ENCODE measurements around the gene CDHR5. TPM values are rescaled to one million over a fixed set of nuclear protein-coding genes. Genes with fewer than 3 reads are reported as not detected.
A peak's percentile ranks its signal among the peaks of the same experiment; 100 is the strongest.

The CDHR5 gene
- total and polyA plus RNA-seq, 2 donors from 2014 or later = 7.0 to 45.6 TPM

DNA sequence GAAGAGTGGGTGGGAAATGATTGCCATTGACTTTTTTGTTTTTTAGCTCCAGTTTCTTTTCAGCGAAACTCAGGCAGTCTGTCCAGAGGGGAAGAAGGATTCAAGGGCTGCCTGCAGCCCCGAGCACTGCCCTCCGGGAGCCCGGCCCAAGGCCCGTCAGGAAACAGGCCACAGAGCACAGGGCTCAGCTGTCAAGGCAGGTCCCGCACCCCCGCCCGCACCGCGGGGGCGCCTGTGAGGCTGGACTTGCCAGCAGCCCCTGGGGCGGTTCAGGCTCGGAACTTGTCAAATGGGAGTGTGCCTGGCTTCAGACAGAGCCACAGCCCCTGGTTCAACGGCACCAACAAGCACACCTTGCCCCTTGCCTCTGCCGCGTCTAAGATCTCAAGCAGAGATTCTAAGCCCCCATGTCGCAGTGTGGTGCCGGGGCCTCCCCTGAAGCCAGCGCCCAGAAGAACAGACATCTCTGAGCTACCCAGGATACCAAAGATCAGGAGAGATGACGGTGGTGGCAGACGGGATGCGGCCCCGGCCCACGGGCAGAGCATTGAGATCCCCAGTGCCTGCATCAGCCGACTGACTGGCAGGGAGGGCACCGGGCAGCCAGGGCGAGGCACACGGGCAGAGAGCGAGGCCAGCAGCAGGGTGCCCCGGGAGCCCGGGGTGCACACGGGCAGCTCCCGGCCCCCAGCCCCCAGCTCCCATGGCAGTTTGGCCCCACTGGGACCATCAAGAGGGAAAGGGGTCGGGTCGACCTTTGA, 17.6 kb downstream of the CDHR5 start:
- Histone ChIP-seq H3K9me3 (ENCODE audit: control insufficient read depth in 2 of 3, insufficient read depth in 1 of 3, low read length in 3 of 3) (no peaks in the 10 kb centered on the region), H3K4me3 (ENCODE audit: low read length in 3 of 3) (no peak overlapping the region), H3K9ac (ENCODE audit: low read length in 3 of 3) (no peak overlapping the region), H3K36me3 (ENCODE audit: control insufficient read depth in 2 of 3, insufficient read depth in 3 of 3, low read length in 3 of 3) (peaks cover 2 to 59% (median 27%) of the 10 kb centered on the region in 3 donors), H3K4me1 (ENCODE audit: control insufficient read depth in 2 of 3, insufficient read depth in 2 of 3, low read depth in 1 of 3, low read length in 3 of 3) (peaks cover 0 to 4% (median 0%) of the 10 kb centered on the region in 3 donors), H3K27ac (ENCODE audit: low read depth in 2 of 2, low read length in 2 of 2) (no peak overlapping the region), H3K27me3 (ENCODE audit: control insufficient read depth, insufficient read depth, low read length) (no peaks in the 10 kb centered on the region)
- intact Hi-C loops (cut with DNase I) = no loop called here
- DNase-seq = no peak
- FAIRE-seq = no peak
- TF ChIP-seq, protein P1, sequence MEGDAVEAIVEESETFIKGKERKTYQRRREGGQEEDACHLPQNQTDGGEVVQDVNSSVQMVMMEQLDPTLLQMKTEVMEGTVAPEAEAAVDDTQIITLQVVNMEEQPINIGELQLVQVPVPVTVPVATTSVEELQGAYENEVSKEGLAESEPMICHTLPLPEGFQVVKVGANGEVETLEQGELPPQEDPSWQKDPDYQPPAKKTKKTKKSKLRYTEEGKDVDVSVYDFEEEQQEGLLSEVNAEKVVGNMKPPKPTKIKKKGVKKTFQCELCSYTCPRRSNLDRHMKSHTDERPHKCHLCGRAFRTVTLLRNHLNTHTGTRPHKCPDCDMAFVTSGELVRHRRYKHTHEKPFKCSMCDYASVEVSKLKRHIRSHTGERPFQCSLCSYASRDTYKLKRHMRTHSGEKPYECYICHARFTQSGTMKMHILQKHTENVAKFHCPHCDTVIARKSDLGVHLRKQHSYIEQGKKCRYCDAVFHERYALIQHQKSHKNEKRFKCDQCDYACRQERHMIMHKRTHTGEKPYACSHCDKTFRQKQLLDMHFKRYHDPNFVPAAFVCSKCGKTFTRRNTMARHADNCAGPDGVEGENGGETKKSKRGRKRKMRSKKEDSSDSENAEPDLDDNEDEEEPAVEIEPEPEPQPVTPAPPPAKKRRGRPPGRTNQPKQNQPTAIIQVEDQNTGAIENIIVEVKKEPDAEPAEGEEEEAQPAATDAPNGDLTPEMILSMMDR (IDR thresholded peaks at IDR 0.05; ENCODE audit: borderline replicate concordance, extremely low read depth, insufficient read depth) = no peak

DNA sequence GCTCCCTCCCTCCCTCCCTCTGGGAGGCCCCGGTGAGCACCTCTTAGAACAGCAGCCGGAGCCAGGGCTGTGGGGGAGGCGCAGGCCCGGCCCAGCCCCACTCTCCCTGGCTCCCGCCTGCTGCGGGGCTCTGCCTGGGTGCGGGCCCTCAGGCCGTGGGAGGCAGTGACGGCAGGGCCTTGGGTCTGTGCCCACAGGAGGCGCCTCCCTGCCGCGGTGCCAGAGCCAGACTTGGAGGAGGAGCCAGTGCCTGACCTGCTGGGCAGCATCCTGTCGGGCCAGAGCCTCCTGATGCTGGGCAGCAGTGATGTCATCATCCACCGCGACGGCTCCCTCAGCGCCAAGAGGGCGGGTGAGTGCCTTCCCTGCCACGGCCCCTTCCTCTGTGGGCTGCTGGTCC, 18.5 kb downstream of the CDHR5 start:
- Histone ChIP-seq H3K27ac (ENCODE audit: low read depth in 2 of 2, low read length in 2 of 2) (no peak overlapping the region), H3K9me3 (ENCODE audit: control insufficient read depth in 2 of 3, insufficient read depth in 1 of 3, low read length in 3 of 3) (no peaks in the 10 kb centered on the region), H3K4me1 (ENCODE audit: control insufficient read depth in 2 of 3, insufficient read depth in 2 of 3, low read depth in 1 of 3, low read length in 3 of 3) (peaks cover 0 to 2% (median 0%) of the 10 kb centered on the region in 3 donors), H3K36me3 (ENCODE audit: control insufficient read depth in 2 of 3, insufficient read depth in 3 of 3, low read length in 3 of 3) (peaks cover 2 to 55% (median 27%) of the 10 kb centered on the region in 3 donors), H3K27me3 (ENCODE audit: control insufficient read depth, insufficient read depth, low read length) (no peaks in the 10 kb centered on the region), H3K4me3 (ENCODE audit: low read length in 3 of 3) (no peak overlapping the region), H3K9ac (ENCODE audit: low read length in 3 of 3) (no peak overlapping the region)
- DNase-seq = peak in 1 of 5 donors; percentile 74
- TF ChIP-seq, protein P1 (IDR thresholded peaks at IDR 0.05; ENCODE audit: borderline replicate concordance, extremely low read depth, insufficient read depth) = no peak
- intact Hi-C loops (cut with DNase I) = no loop called here
- FAIRE-seq = no peak

DNA sequence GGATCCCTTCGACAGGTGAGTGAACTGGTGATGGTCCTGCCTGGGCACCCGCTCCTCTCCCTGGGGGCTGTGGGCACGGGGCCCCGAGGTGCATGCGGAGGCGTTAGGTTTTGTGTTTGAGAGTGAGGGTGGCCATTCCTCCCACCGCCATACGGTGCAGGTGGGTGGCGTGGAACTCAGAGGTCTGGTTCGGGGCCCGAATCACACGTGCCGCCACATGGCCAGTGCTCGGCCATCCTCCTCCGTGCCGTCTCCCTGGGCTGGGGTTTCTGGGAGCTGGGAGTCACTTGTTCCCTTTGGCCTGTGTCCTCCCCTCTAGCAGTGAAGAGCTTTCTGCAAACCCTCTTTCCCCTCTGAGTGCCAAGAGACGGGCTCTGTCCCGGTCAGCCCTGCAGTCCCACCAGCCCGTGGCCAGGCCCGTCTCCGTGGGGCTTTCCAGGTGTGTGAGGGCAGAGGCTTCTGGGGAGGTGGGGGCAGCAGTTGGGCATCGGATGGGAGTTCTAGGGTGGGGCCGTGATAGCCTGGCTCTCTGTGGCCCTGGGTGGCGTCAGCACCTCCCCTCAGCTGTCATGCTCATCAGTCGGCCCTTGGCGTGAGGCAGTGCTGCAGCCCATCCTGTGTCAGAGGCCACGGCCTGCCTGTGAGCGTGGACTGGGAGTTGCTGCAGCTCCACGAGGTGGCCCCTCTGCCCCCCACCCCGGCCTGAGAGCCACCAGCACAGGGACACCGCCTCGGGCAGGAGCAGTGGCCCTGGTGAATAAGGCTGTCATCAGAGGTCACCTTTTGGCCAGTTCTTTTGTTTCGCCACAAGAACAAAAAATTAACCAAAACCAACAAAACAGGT, 19.2 kb downstream of the CDHR5 start:
- Histone ChIP-seq H3K4me3 (ENCODE audit: low read length in 3 of 3) (no peak overlapping the region), H3K36me3 (ENCODE audit: control insufficient read depth in 2 of 3, insufficient read depth in 3 of 3, low read length in 3 of 3) (peaks cover 2 to 48% (median 21%) of the 10 kb centered on the region in 3 donors), H3K4me1 (ENCODE audit: control insufficient read depth in 2 of 3, insufficient read depth in 2 of 3, low read depth in 1 of 3, low read length in 3 of 3) (peaks cover 0 to 2% (median 0%) of the 10 kb centered on the region in 3 donors), H3K27ac (ENCODE audit: low read depth in 2 of 2, low read length in 2 of 2) (no peak overlapping the region), H3K27me3 (ENCODE audit: control insufficient read depth, insufficient read depth, low read length) (no peaks in the 10 kb centered on the region), H3K9ac (ENCODE audit: low read length in 3 of 3) (no peak overlapping the region), H3K9me3 (ENCODE audit: control insufficient read depth in 2 of 3, insufficient read depth in 1 of 3, low read length in 3 of 3) (no peaks in the 10 kb centered on the region)
- intact Hi-C loops (cut with DNase I) = no loop called here
- DNase-seq (peak in 1 of 5 donors; percentile 73), FAIRE-seq (no peak)
- TF ChIP-seq, protein P1 (IDR thresholded peaks at IDR 0.05; ENCODE audit: borderline replicate concordance, extremely low read depth, insufficient read depth) = no peak

Data from kidney (tissue), 14 donors.